HepG2 (cell line): ENCODE results near the gene HYAL2. TPM values are rescaled to one million over a fixed set of nuclear protein-coding genes. Genes with fewer than 3 reads are reported as not detected.

Source experiments
- ATAC-seq: fragments of 200-7000 bp; cut with Tn5 transposase; 3 replicates; pipeline ENCODE4 v1.9.1; 2020; ENCODE audit warnings: mild to moderate bottlenecking, moderate library complexity
- BruUV-seq: library from RNA; stranded (reverse); fragments of 400-500 nt; replicated peaks from 2 replicates; lab custom pipeline; 2021; lab: Mats Ljungman, UMichigan
- CTCF ChIA-PET: fragments of 300-600 bp; formaldehyde crosslinking; extraction: SDS; loops from one replicate; lab custom pipeline; 2021; ENCODE audit warnings: low total read pairs, inconsistent platforms, low intra/inter-chr PET ratio; lab: Yijun Ruan, JAX
- POLR2A ChIA-PET: fragments of 350-600 bp; sonication (Branson Sonifier 250); formaldehyde crosslinking; loops from one replicate; lab custom pipeline; 2020; ENCODE audit warnings: antibody characterized with exemption, inconsistent platforms; lab: Yijun Ruan, JAX
- DNase-seq: peaks from one replicate; pipeline ENCODE4 v3.0.0-alpha.2; 2015; ENCODE audit warnings: low spot score
- FAIRE-seq: peaks from 3 replicates; lab custom pipeline; 2011; peaks lifted over from hg19 to GRCh38; lab: Jason Lieb, UNC
- H2AFZ ChIP-seq: one replicate; pipeline ENCODE4 v1.6.1; 2011; ENCODE audit warnings: low read length, inconsistent platforms
- H3K27ac ChIP-seq: fragments of 300-600 bp; 3 replicates; pipeline ENCODE4 v1.8.0; 2011; ENCODE audit warnings: mixed run types, mild to moderate bottlenecking, mixed read lengths, low read length, inconsistent platforms; ENCODE audit not compliant: insufficient read depth; ENCODE audit errors: extremely low read length
- H3K27me3 ChIP-seq, 2 experiments: fragments of 200-600 bp in 1 of 2; 2 replicates in 1 of 2; 3 replicates in 1 of 2; pipeline versions ENCODE4 v1.6.0 to v1.8.0; 2011; ENCODE audit warnings: low read length in 2 of 2, mild to moderate bottlenecking in 2 of 2, moderate library complexity in 2 of 2, inconsistent platforms in 1 of 2; ENCODE audit not compliant: insufficient read depth in 2 of 2, control insufficient read depth in 1 of 2
- H3K36me3 ChIP-seq, 2 experiments: fragments of 200-600 bp in 1 of 2; replicated peaks in 1 of 2; 2 replicates in 1 of 2; 3 replicates in 1 of 2; pipeline versions ENCODE4 v1.5.1 to v1.8.0; 2011; ENCODE audit warnings: low read length in 2 of 2, inconsistent platforms in 1 of 2; ENCODE audit not compliant: insufficient read depth in 2 of 2, control insufficient read depth in 1 of 2
- H3K4me1 ChIP-seq: 2 replicates; pipeline ENCODE4 v1.5.1; 2012; ENCODE audit warnings: low read length, inconsistent platforms; ENCODE audit not compliant: insufficient read depth
- H3K4me2 ChIP-seq: 2 replicates; pipeline ENCODE4 v1.6.0; 2011; ENCODE audit warnings: low read depth, low read length, inconsistent platforms
- H3K4me3 ChIP-seq, 3 experiments: fragments of 200-600 bp in 1 of 3; sonication (generic), shearing (Covaris generic) in 1 of 3; replicated peaks in 1 of 3; 2 replicates each; pipeline ENCODE4 v1.5.1; 2011 to 2016; ENCODE audit warnings: low read length in 3 of 3, inconsistent platforms in 2 of 3, low read depth in 2 of 3, mild to moderate bottlenecking in 2 of 3, control low read depth in 1 of 3, mixed read lengths in 1 of 3; ENCODE audit not compliant: insufficient read depth in 1 of 3
- H3K79me2 ChIP-seq: one replicate; pipeline ENCODE4 v1.6.1; 2011; ENCODE audit warnings: low read length, inconsistent platforms; ENCODE audit not compliant: insufficient read depth
- H3K9ac ChIP-seq: 2 replicates; pipeline ENCODE4 v1.6.0; 2011; ENCODE audit warnings: mild to moderate bottlenecking, low read depth, low read length, inconsistent platforms; ENCODE audit not compliant: insufficient read depth
- H3K9me3 ChIP-seq: 2 replicates; pipeline ENCODE4 v1.5.1; 2012; ENCODE audit warnings: mild to moderate bottlenecking, low read length
- H4K20me1 ChIP-seq: 2 replicates; pipeline ENCODE4 v1.6.0; 2011; ENCODE audit warnings: inconsistent platforms, mild to moderate bottlenecking, low read length, moderate library complexity; ENCODE audit not compliant: insufficient read depth
- ARID4A ChIP-seq: sonication (generic); formaldehyde crosslinking; IDR thresholded peaks from 2 replicates; pipeline ENCODE4 v1.5.0; 2020; ENCODE audit warnings: mild to moderate bottlenecking, missing genetic modification reagents, borderline replicate concordance
- BCL6 ChIP-seq: IDR thresholded peaks from 2 replicates; pipeline ENCODE4 v1.6.1; 2016; ENCODE audit warnings: missing genetic modification reagents, missing compliant biosample characterization
- CHD4 ChIP-seq: fragments of 200-600 bp; sonication (generic); IDR thresholded peaks from 2 replicates; pipeline ENCODE4 v1.7.0; 2017; ENCODE audit warnings: mild to moderate bottlenecking, low read length, borderline replicate concordance
- DRAP1 ChIP-seq: IDR thresholded peaks from 2 replicates; pipeline ENCODE4 v1.6.1; 2016; ENCODE audit warnings: missing genetic modification reagents, missing compliant biosample characterization
- HINFP ChIP-seq: sonication (generic); formaldehyde crosslinking; IDR thresholded peaks from 2 replicates; pipeline ENCODE4 v1.4.0; 2020; ENCODE audit warnings: low read depth, mild to moderate bottlenecking, missing genetic modification reagents
- KDM1A ChIP-seq: IDR thresholded peaks from 2 replicates; pipeline ENCODE4 v1.6.1; 2016; ENCODE audit warnings: missing compliant biosample characterization
- RAD21 ChIP-seq: fragments of 450-650 bp; formaldehyde crosslinking; IDR thresholded peaks from 2 replicates; pipeline ENCODE4 v1.5.0; 2020; ENCODE audit warnings: mild to moderate bottlenecking
- RBAK ChIP-seq: sonication (generic); formaldehyde crosslinking; IDR thresholded peaks from 2 replicates; pipeline ENCODE4 v1.5.1; 2020; ENCODE audit warnings: mild to moderate bottlenecking, missing genetic modification reagents
- SETDB1 ChIP-seq: sonication (generic); formaldehyde crosslinking; IDR thresholded peaks from 2 replicates; pipeline ENCODE4 v1.5.1; 2020; ENCODE audit warnings: missing genetic modification reagents, mild to moderate bottlenecking, borderline replicate concordance
- TGIF2 ChIP-seq: IDR thresholded peaks from 2 replicates; pipeline ENCODE4 v1.6.1; 2016; ENCODE audit warnings: control low read depth, missing compliant biosample characterization
- ZNF362 ChIP-seq: sonication (generic); formaldehyde crosslinking; IDR thresholded peaks from 2 replicates; pipeline ENCODE4 v1.4.0; 2020; ENCODE audit warnings: missing genetic modification reagents, mild to moderate bottlenecking, borderline replicate concordance
- WGBS: methylation state at CpG from one replicate; pipeline ENCODE4 v1.1.6; 2017; ENCODE audit warnings: low lambda C conversion rate; 5-methylcytosine and 5-hydroxymethylcytosine counted together
- in situ Hi-C: cut with HindIII; loops from 2 replicates; pipeline ENCODE4 v1.10.0; 2017; ENCODE audit warnings: low pct_unique_long_range_greater_than_20kb; ENCODE audit not compliant: extremely low pct_ligation_motif_present
- intact Hi-C: fragments of 100-400 bp; cut with micrococcal nuclease; formaldehyde crosslinking; loops from one replicate; pipeline ENCODE4 v1.10.0; 2022; ENCODE audit not compliant: unreplicated experiment
- polyA plus RNA-seq, 8 experiments: library from polyadenylated mRNA; depleted of rRNA in 3 of 8; stranded (reverse) in 7 of 8; unstranded in 1 of 8; fragments of >200 nt; fragmentation: Illumina TruSeq in 4 of 8; extraction: Trizol in 4 of 8; gene quantifications; 2 replicates each; pipeline versions ENCODE4 v1.2.1 to v1.2.3, GENCODE V29; 2011 to 2016; ENCODE audit warnings: low read depth in 4 of 8, missing spikeins in 1 of 8, mixed read lengths in 1 of 8; ENCODE audit not compliant: insufficient read depth in 1 of 8
- total RNA-seq, 5 experiments: library from RNA; depleted of rRNA; stranded (reverse); fragments of >200 nt; fragmentation: Illumina TruSeq; extraction: Trizol; gene quantifications; 2 replicates each; pipeline ENCODE4 v1.2.3, GENCODE V29; 2016; ENCODE audit warnings: low read depth in 1 of 5

HYAL2 gene
- total and polyA plus RNA-seq, 2 of the 13 experiments (the other 11 are each of a cell fraction or from before 2014, with no cell fraction given) = 76.2 to 102 TPM

GRCh38 chr3:50292159-50293078 is 30.1 kb downstream of the HYAL2 start, which contains the start of gene IFRD2 (continued):
- TF ChIP-seq CHD4 (no peak), SETDB1 (CRISPR knock-in tag) (no peak), RBAK (CRISPR knock-in tag) (no peak), KDM1A (no peak)

GRCh38 chr3:50290161-50290641 is 32.3 kb downstream of the HYAL2 start:
- FAIRE-seq (no peak), ATAC-seq (no peak), DNase-seq (no peak)
- BruUV-seq = no TSS peak
- Histone ChIP-seq H3K9ac (no peak overlapping the region), H3K79me2 (peaks cover 15% of the 10 kb centered on the region), H3K4me2 (no peak overlapping the region), H3K4me3 (no peak overlapping the region), H4K20me1 (no peaks in the 10 kb centered on the region), H3K27ac (no peak overlapping the region), H3K36me3 (peaks cover 22 to 40% of the 10 kb centered on the region in 2 experiments), H3K27me3 (no peaks in the 10 kb centered on the region), H3K9me3 (no peaks in the 10 kb centered on the region), H2AFZ (no peak overlapping the region), H3K4me1 (peaks cover 28% of the 10 kb centered on the region)
- ChIA-PET CTCF (no interaction called here), POLR2A (no interaction called here)
- no peak for TF ChIP-seq BCL6 (CRISPR knock-in tag)
- no peak for TF ChIP-seq TGIF2 (CRISPR knock-in tag)
- no peak for TF ChIP-seq RAD21 (CRISPR knock-in tag)
- TF ChIP-seq HINFP = no peak
- TF ChIP-seq ARID4A (CRISPR knock-in tag) = 0 out of 2 replicates have a peak, but pooled peaks have one; percentile 31
- no peak for TF ChIP-seq DRAP1
- no peak for TF ChIP-seq ZNF362 (CRISPR knock-in tag)
- WGBS = 98% methylated on average over 6 of the region's 16 CpGs
- intact Hi-C loops = no loop called here
- in situ Hi-C loops = no loop called here
